Uterus (tissue), 2 donors: ENCODE data around the gene GNA12.

Experiments used
- CTCF ChIP-seq, 4 experiments: fragments of 200-600 bp in 2 of 4; fragments of 450-650 bp in 2 of 4; sonication (generic) in 2 of 4; IDR thresholded peaks; one replicate each; pipeline ENCODE4 v1.5.1; 2016 to 2019; ENCODE audit warnings: antibody characterized with exemption in 4 of 4, mild to moderate bottlenecking in 2 of 4, moderate library complexity in 1 of 4
- POLR2A ChIP-seq, 2 donors: fragments of 450-650 bp; IDR thresholded peaks; one replicate each; pipeline ENCODE4 v1.6.1; 2016; ENCODE audit warnings: antibody characterized with exemption in 2 of 2, mild to moderate bottlenecking in 1 of 2, moderate library complexity in 1 of 2

DNA sequence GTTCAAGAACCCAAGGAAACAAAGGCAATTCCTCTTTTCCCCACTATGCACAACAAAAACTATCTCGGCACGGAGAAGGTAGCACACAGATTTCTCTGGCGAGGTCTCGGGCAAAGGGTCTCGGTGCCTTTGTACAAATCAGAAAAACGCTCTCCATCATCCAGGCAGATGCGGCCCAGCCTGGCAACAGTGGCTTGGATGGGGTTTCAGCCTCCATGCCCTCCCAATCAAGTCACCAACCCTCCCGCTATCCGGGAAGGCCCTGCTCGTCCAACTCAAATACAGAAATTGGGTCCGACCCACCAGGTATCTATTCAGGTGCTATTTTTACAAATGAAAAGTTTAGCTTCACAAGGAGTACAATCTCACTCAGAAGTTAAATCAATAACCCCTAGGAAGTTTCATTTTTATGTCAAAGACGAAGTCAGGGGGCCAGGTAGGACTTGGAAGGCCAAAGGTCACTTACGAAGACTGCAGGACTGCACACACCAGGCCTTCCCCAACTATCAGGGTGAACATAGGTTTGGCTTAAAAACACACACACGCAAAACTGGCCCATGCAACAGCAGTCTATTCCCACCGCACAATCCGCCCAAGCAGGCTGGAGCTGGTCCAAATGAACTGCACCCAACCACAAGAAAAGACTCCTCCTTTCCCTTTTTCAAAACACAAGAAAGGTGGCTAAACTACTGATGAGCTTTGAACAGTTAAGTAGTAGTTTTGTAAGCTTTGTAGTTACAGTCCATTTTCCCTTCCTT, 43.0 kb downstream of the GNA12 start:
- TF ChIP-seq POLR2A (IDR thresholded peaks at IDR 0.05) (no peak), CTCF (IDR thresholded peaks at IDR 0.05) (no peak)
